Measurements from ENCODE around the gene HOXA11.

DNA sequence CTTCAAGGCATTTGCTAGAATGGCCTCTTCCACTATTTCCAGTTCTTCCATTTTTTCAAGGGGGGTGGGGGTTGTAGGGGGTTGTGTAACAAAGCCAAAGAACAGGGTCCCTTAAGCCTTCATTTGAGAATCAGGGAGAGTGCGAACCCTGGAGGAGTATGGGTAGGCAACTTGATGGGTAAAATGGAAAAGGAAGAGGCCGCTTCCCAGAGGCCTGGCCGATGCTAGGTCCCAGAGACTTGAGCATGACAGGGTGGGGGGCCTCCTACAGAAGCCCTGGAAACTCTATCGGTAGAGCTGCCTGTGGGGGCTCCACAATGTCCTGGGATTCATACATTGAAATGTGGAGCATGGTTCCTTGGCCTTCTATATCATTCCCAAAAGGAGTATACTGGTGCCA, 24.0 kb upstream of the HOXA11 start:
- TF ChIP-seq, protein P1, sequence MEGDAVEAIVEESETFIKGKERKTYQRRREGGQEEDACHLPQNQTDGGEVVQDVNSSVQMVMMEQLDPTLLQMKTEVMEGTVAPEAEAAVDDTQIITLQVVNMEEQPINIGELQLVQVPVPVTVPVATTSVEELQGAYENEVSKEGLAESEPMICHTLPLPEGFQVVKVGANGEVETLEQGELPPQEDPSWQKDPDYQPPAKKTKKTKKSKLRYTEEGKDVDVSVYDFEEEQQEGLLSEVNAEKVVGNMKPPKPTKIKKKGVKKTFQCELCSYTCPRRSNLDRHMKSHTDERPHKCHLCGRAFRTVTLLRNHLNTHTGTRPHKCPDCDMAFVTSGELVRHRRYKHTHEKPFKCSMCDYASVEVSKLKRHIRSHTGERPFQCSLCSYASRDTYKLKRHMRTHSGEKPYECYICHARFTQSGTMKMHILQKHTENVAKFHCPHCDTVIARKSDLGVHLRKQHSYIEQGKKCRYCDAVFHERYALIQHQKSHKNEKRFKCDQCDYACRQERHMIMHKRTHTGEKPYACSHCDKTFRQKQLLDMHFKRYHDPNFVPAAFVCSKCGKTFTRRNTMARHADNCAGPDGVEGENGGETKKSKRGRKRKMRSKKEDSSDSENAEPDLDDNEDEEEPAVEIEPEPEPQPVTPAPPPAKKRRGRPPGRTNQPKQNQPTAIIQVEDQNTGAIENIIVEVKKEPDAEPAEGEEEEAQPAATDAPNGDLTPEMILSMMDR (IDR thresholded peaks at IDR 0.05 in 4 of 5, conservative IDR thresholded peaks at IDR 0.05 in 1 of 5) = no peak
- no peak for TF ChIP-seq POLR2A (IDR thresholded peaks at IDR 0.05)

Data from gastrocnemius medialis (tissue), 4 donors.